Myocyte (in vitro differentiated cells): ENCODE results near the gene KIZ. TPM values are rescaled to one million over a fixed set of nuclear protein-coding genes. Genes with fewer than 3 reads are reported as not detected.
"Not testable (repeated sequence)": the region's sequence is repeated elsewhere in the genome, so short reads cannot be mapped to it uniquely, and the experiment has no call there.

ENCODE experiments used
- DNase-seq: peaks from one replicate; pipeline ENCODE4 v3.0.0-alpha.2; 2012; ENCODE audit warnings: low read depth
- total RNA-seq: library from RNA; depleted of rRNA; stranded (reverse); fragments of >200 nt; gene quantifications from 2 replicates; pipeline ENCODE4 v1.2.3, GENCODE V29; 2014

KIZ gene
- total RNA-seq, 1 donor from 2014 or later: 16.9 TPM

- DNase-seq: no peak
These were observed 14.1 kb downstream of the KIZ start for GRCh38 chr20:21139881-21140566.

DNA sequence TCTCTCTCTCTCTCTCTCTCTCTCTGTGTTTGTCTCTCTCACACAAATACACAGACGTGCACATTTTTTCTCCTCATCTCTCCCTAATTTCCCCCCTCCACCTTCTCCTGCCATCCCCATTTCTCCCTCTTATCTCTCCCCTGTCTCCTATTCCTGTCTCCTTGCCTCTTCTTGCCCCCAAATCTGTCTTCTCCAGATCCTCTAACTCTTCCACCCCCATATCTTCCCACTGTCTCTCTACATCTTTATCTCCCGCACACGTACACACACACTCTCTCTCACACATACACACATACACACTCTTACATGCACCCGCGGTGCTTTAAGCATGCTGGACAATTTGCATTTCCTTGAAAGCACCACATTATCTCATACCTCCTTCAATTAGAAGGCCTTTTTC lies 15.9 kb downstream of the KIZ start:
- DNase-seq: no peak

DNA sequence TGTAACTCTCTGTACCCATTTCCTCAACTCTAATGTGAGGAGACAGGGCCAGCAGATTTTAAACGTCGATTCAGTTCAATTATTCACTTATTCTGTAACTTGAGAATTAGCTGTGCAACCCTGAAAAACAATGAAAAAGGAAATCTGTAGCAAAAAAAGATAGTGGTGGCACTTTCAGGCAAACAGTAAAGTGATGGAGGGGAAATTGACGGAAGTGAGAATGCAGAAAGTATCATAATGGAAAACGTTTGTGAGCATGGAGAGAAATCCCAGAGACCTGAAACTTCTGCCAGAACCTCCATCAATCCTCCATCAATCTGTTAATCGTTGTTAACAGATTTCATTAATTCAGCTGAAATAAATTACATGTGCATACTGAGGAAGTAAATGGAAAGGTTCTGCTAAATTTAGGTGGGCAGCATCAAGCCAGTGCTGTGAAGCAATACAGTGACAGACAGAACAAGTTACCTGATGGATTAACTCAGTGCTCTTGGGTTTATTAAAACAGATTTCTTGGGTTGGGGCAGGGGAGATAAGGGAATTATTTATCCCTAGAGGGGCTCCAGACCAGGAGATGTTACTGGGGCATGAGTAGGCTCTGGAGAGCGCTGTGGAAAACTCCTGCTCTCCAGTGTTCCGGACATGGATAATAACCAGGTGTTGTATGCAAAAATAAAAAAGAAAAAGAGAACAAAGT lies 17.5 kb downstream of the KIZ start:
- no peak for DNase-seq

DNA sequence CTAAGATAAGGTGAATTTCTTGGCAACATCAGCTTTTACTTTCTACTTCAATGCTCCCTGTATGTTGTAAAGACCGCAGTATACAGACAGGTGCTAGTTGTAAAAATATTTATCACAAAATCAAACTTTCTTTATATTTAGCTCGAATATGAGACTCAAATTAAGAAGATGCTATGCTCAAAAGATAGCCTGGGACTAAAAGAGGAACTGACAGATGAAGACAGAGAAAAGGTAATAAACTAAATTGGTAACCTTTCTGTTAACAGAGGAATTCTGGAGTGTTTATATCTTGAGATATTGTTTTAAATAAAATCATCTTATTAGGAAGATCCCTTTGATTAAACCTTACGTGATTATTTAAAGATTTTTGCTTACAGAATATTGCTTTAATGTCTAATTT lies 19.5 kb downstream of the KIZ start:
- no peak for DNase-seq

DNA sequence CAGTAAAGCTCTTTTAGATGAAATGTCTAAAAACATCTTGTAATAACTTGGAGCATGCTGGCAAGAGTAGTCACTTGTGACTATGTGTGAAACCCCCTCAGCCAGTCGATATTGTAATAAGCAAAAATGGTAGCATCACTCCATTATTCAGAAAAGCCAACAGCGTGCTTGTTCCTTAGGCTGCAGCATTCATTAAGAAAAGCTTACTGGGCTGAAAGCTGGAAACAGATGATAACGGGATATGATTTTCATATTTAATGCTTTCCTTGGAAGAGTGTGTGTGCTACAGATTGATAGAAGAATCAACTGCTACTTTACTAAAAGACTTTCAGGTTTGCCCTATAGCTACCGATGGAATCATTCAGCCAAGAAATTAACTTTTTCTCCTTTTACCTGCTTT lies 20.3 kb downstream of the KIZ start:
- DNase-seq: no peak

DNA sequence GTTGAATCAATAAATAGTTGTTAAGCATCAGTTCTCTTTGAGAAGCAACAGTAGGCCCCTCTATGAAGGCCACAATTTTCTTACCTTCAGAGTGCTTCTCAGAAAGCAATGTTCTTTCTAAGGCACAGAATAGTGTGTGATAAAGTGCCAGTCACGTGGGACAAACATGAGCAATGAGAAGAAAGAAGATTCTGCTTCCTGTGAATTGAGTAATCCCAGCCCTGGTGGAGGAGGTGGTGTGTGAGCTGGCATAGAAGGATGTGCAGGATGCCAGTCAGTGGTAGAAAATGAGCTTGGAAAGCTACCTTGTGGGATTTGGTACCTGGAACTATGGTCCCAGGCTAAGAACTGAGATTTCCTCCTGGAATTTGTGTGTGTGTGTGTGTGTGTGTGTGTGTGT lies 21.7 kb downstream of the KIZ start:
- DNase-seq: no peak

DNA sequence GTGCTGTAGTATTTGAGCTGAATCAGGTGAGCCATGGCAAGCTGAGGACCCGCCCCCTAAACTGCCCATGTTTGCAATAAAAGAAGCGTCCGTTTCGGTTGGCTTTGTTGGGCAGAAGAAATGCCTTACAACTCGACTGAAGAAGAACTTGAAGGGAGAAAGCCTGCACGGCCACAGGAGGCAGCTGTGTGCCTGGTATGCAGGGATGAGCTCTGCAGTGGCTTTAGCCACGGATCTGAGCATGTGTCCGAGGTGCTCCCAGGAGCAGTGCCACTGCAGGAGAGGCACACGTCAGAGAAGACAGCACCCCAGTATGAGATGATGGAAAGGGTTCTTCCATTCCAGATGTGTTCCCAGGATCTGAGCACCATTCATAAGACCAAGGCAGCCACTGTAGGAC lies 23.5 kb downstream of the KIZ start:
- peak; percentile 52 for DNase-seq

GRCh38 chr20:21151791-21152190 lies 25.9 kb downstream of the KIZ start:
- DNase-seq: no peak

- DNase-seq: peak; percentile 67
These were observed 28.8 kb downstream of the KIZ start for GRCh38 chr20:21154692-21155091.

GRCh38 chr20:21155268-21155667 lies 29.4 kb downstream of the KIZ start:
- no peak for DNase-seq

DNA sequence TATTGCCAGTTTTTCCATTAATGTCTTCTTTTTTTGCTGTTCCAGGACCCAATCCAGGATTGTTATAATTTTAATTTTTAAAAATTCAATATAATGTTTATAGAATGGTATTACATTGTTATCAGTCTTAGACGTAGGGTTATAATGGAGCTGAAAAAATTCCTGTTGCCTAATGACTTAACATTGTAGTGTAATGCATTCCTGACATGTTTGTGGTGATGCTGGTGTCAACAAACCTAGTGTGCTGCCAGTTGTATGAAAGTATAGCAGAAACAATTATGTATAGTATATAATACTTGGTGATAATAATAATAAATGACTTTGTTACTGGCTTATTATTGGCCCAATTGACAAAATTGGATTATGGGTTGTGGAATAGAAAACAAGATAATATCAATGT lies 30.4 kb downstream of the KIZ start:
- peak; percentile 67 for DNase-seq

DNA sequence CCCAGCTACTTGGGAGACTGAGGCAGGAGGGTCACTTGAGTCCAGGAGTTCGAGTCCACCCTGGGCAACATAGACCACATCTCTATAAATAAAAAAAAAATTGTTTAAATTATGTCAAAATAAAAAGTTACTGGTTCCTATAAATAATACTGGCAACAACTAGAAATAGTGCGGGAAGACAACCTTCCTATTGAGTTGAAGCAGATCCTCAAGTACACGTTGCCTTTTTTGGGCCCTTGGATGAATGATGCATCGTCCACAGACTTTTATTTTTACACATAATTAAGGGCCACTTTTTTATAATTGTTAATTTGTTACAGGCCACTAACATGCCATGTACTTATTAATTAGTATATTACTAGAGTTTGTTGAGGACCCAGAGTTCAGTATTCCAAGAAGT lies 31.1 kb downstream of the KIZ start:
- DNase-seq: no peak

- DNase-seq: peak; percentile 93
These were observed 33.9 kb downstream of the KIZ start for GRCh38 chr20:21159658-21160380.

GRCh38 chr20:21161926-21162325 lies 36.0 kb downstream of the KIZ start:
- peak; percentile 81 for DNase-seq

GRCh38 chr20:21162631-21163030 lies 36.7 kb downstream of the KIZ start:
- DNase-seq: no peak

- DNase-seq: no peak
These were observed 40.9 kb downstream of the KIZ start for GRCh38 chr20:21166801-21167200.

DNA sequence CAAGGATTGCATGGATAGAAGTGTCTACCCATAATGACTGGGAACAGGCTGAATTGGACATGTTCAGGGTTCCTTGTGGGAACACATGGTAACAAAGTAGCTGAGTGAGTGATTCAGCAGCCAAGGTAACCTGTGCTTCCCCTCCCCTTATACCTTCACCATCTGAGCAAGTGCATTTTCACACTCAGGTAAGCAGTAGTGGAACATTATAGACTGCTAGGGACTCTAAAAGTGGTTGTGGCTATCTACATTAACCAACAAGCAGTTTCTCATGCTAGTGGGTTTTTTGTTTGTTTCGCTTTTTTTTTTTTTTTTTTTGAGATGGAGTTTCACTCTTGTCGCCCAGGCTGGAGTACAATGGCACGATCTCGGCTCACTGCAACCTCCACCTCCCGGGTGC lies 41.4 kb downstream of the KIZ start:
- DNase-seq: no peak

- not testable (repeated sequence) for DNase-seq
These were observed 42.2 kb downstream of the KIZ start for GRCh38 chr20:21168061-21168460.

DNA sequence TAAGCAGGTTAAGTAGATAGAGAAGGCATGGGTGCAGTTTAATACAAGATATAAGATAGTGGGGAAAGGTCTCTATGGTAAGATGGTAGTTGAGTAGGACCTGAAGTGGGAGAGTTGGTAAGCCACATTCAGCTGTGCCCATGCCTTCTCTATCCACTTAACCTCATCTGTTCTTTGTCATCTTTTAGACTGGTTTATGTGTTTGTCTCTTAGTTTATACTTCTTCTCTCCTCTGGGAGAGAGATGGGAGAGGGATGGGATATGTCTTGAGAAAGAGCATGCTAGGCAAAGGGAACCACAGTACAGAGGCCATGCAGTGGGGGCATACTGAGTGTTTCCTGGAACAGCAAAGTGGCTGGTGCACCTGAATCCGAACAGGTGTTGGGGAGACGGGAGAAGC lies 46.7 kb downstream of the KIZ start:
- DNase-seq: no peak

GRCh38 chr20:21173485-21173884 lies 47.6 kb downstream of the KIZ start:
- no peak for DNase-seq

DNA sequence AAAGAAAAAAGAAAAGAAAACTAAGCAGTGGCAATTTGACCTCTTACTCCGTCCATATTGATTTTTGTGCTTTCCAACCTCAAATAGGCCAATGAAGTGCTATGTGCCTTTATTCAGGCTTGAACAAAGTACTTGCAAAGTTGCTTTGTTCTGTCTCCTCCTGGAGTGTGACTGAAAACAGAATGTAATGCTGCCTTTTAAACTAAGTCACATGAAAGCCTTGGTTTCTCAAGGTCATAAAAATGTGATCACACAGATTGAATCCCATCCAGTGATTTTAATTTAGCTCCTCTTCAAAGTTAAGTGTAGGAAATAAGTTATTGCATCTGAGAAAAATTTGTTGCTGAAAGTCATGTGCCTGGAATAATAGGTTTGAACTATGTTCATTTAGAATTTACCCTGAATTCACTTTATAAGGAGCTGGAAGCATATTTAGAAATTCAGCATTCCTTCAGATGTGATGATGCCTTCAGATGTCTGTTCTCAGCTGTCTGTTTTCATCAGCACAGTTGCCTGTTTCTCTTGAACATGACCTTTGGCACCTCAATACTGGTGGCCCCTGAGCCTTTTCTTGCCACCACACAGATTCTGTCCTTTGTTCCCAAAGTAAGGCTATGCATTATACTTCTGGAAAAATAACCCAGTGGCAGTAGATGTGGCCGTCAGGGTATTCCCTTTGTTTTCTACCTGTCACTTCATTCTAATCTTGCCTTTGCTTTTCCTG lies 48.8 kb downstream of the KIZ start:
- peak; percentile 47 for DNase-seq

- DNase-seq: no peak
These were observed 49.6 kb downstream of the KIZ start for GRCh38 chr20:21175433-21175832.
